SW 1271 (cell line): Measurements from ENCODE around the gene DSG3.
A peak's percentile ranks its signal among the peaks of the same experiment; 100 is the strongest.

Source experiments
- DNase-seq, 2 experiments: peaks; one replicate each; lab custom pipeline; 2025; lab: John Stamatoyannopoulos, UW

DSG3 gene

DNA sequence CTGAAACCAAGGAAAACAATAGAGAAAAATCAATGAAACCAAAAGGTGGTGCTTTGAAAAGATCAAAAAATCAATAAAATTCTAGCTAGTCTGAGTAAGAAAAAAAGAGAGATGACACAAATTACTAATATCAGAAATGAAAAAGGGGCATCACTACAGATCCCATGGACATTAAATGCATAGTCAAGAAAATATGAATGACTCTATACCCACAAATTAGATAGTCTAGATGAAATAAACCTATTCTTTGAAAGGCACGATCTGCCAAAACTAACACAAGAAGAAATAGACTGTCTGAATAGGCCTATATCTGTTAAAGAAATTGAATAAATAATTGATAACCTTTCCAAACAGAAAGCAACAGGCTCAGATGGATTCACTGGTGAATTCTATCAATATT lies 15.2 kb upstream of the DSG3 start:
- DNase-seq, result no peak

DNA sequence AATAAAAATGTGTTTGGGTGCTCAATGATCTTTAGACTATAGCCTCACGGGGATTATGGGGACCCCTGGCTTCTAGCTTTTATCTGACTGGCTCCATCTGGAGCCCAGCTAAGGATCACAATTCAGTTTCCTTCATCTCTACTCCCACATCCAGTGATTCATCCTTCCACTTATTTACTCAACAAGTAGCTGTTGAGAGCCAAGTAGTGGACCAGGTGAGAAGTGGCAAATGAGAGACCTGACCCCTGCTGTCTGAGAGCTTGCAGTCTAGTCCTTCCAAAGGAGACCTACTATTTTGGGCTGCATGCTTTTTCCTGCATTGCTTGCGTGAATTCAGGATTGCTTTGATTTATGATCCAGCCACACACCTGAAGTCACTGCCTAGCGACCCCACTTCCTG lies 10.7 kb upstream of the DSG3 start:
- DNase-seq, result no peak

DNA sequence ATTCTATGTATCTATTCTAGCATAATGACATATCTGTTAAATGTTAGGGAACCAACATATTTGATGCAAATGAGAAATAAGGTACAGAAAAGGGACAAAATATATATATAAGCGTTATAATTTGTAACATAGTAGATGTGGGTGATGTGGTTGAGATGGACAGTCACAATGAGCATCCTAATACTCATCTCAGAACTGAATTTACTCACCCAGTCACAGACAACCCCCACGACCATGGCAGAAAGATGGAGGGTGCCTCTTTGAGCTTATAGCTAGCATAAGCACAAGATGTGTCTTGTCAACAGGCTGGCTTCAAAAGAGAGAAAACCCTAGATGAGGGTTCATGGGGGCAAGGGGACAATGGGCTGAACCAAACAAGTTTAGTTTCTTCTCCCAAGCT lies 9.1 kb upstream of the DSG3 start:
- no peak for DNase-seq

DNA sequence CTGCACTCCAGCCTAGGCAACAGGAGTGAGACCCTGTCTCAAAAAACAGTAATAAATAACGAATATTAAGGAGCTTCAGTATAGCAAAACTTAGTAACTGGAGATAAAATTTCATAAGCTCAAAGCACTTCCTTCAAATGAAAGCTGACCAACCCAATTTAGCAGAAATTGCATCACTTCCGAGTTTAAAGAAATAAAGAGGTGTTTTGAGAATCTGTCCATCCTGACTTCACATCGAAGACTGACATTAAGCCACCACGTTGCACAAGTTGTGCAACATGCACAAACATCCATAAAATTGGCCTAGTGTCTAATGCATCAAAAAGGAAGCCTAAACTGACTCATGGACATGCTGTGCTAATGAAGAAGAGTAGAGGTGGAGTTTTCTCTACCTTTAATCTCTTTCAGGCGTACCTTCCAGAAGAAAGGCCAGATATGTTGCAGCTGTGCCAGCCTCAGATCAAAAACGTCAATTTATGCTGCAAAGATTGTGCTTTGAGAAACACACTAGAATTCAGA lies 7.7 kb upstream of the DSG3 start:
- no peak for DNase-seq

DNA sequence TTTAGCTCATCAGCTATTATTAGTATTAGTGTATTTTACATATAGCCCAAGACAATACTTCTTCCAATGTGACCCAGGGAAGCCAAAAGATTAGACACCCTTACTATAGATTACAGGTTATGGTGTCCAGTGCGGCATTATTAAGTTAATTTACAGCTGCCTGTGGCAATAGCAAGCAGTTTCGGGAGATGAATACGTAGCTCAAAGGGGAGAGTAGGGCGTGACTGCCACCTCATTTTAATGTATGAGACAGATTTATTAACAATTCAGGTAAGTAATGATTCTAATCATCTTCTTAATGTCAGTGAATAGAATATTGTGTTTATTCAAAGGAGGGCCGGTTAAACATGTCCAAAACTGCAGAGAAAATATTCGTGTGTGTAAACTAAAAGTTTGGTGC lies 6.8 kb upstream of the DSG3 start:
- no peak for DNase-seq

DNA sequence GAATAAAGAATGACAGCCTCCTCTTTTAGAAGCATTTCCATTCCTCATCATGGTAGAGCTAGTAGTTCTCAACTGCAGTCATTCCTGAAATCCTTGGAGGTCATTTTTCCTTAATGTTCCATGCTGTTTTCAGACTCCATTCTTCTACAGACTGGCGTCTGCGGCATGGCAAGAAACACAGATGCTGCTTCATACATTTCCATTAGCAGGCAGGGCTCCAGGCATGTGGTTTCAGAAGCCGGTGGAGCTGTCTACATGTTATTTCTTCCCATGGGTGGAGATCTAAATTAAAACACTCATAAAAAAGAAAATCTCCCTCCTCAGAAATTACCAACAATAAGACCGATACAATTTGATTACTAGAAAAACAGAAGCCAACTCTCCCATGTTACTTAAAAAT lies 6.0 kb upstream of the DSG3 start:
- no peak for DNase-seq

DNA sequence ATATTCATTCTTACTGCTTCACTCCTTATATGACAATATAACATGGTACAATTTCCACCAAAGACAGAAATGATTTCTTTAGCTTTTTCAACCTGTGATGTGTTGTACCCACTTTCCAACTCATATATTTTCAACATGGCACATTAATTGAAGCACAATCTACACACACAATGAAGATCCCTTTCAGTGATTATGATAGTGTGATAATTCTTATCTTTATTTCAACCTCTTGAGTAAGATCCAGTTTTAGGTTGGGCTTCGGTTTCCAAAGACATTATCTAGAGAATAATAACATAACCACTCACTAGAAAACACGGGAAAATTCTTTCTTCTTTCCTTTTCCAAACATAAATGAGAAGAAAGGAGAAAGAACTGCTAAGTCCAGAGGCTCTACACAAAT lies 3.4 kb upstream of the DSG3 start:
- DNase-seq, result no peak

DNA sequence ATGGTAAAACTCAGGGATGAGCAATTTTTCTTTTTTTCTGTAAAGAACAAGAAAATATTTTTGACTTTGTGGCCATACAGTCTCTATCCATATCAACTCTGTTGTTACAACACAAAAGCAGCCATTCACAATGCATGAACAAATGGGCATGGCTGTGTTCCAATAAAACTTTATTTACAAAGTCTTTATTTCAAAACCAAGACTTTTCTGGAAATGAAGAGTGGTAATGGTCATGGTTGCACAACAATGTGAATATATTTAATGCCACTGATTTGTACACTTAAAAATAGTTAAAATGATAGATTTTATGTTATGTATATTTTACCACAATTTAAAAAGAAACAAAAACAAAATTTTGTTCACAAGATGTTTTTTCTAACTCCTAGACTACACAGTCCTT lies 1.6 kb upstream of the DSG3 start:
- no peak for DNase-seq

DNA sequence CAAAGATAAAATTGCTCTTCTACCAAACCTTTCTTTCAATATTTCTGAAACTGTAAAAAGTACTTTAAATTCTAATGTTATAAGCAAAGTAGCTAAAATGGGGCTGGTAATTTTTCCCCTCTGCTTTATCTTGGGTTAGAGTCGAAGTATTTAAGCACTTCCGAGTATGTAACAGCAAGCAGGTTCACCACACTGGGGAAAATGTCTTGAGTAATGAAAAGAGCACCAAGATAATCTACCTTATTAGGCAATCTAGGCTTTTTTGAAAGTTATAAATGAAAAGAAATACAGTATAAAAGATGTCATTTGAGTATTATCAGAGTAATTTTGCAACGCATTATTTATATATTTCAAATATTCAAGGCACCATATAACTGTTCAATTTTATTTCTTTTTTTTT lies 687 bp upstream of the DSG3 start:
- no peak for DNase-seq

DNA sequence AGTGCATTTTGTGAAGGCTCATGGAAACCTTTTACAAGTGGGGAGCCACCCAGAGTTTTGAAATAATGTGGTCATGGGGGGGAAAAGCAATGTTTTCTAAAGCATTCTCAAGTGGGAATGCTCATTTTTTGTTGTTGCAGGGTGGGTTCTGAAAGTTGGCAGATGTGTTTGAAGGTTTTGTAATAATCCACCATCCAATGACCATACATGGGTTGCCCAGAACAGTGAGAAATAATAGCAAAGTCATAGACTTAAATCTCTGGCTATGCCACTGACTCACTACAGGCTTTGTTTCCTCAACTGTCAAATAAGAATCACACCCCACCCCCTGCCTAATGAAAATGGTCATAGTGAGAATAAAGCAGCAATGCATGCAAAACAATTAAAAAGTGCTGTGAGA lies 2.9 kb downstream of the DSG3 start:
- DNase-seq, result no peak

DNA sequence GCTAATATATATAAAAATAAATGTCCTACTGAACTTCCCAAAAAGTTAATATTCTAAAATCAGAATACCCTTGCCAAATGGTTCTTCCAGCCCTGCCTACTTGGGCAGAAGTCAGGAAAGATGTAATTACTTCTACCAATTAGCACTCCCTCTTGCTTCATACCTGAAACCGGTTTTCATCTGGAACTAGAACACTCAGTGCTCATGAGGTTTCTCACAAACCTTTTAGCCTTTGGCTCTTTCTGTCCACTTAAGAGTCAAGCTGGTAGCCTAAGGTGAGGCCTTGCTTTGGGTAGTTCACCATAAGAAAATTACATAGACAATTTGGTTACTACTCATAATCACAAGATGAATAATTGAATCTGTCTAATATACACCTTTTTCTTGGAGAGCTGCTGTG lies 4.1 kb downstream of the DSG3 start:
- DNase-seq, result no peak

DNA sequence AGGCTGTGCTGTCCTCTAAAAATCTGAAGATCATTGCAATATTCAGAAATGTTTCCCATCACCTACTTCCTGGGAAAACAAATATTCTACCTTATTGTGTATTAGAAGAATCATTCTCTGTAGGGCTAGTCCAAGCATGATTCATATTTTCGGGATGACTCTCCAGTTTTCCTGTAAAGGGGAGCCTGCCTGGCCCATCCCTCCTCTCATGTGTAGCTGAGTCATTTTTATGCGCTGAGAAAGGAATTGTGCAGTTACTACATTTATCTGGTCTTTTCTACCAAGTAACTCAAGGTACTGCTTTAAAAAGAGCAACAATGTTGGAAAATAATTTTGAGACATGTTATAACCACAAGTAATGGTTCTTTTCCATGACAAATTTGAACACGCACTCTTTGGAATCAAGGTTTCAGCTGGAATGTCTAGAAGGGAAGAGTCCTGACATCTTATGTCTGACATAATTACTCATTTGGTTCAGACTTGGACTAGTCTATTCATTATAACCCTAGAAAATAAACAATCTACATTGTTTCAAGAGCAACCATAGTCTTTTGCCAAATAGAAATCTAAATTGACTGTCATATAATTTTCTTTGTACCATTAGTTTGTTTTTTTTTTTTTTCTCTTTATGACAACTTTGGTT lies 6.6 kb downstream of the DSG3 start:
- DNase-seq, result peak; percentile 3 to 31

DNA sequence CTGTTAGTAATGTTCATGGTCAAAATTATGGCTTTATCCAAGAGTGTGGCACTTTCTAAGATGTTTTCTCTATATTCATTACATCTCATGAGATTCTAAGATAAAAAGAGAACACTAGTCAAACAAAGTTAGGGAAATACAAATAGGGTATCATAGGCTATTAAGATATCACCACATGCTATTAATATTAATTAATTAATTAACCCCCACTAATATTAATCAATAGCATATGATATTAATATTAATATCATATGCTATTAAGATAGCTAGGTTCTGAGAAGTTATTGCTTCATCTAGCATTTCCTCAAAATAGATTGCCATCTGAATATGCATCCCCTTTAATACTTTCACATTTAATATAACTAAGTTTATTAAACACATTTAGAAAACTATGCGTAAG lies 22.1 kb downstream of the DSG3 start:
- DNase-seq, result no peak

DNA sequence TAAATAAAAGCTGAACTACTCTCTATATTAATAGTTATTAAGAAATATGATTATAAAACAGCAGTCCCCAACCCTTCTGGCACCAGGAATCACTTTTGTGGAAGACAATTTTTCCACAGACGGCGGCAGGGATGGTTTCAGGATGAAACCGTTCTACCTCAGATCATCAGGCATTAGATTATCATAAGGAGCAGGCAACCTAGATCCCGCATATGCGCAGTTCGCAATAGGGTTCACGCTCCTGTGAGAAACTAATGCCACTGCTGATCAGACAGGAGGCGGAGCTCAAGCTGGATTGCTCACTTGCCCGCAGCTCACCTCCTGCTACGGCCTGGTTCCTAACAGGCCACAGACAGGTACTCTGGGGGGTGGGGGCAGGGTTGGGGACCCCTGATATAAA lies 31.1 kb downstream of the DSG3 start:
- no peak for DNase-seq

DNA sequence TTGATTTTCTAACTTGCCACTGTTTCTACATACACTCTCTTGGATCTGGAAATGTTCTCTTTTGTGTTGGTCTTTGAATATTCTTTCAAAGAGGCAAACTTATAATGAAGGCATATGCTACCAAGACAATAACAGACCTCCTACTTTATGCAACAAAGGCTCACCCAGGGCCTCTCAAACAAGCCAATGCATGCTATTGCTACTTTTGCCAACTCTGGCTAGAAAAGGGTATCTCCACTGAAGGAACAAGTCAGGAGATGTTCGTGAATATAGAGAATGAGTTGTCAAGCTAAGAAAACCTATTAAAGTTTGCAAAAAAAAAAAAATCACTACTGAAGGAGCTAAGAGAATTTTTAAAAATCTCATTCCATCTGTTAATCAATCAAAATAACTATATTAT lies 34.5 kb downstream of the DSG3 start:
- DNase-seq, result no peak

DNA sequence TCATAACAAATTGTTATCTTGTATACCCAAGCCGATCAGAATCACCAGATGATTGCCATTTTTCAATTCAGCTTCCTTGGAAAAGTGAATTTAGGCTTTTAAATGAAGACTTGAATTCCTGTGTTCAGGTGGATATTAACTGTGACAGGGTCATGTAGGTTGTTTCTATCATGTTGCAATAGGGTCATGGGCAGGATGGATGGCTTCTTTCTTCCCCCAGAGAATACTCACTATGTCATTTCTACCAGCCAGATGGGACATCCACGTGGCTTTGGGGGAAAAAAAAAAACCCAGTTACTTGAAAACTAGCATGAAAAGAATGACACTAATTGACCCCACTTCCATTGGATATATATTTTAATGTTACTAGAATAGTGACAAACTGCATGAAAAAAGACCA lies 35.9 kb downstream of the DSG3 start:
- DNase-seq, result no peak

DNA sequence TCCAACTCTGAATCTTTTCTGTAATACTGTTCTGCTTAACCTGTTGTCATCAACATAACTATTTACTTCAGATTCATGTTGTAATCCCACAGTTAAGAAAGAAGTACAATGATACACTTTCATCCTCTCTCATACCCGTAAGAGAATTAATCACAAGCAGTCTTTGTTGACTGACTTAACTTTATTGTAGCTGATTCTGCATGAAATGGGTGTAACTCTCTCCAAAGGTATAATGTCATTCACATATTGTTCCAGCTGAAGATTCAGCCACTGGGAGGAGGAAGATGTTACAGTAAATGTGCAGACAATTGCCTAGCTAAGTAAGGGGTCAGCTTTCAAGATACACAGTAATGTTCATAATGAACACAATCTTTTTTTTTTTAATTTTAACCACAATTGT lies 36.9 kb downstream of the DSG3 start:
- no peak for DNase-seq

DNA sequence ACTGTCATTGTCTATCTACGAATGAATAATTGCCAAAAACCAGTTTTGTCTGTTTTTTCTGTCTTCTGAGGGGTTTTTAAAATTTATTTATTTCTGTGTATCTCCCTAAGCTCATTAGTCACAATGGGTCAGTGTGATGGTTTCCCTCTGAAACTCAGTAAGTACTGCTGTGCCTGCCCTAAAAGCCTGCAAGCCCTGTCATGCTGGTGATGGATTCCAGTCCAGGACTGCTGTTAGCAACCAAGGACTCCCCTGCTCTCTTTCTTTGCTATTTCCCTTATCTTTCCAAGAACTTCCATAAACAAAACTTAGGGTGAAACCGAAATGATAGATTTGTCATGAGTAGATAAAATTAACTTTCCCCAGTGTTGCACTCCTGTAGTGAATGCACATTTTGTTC lies 38.6 kb downstream of the DSG3 start:
- no peak for DNase-seq

DNA sequence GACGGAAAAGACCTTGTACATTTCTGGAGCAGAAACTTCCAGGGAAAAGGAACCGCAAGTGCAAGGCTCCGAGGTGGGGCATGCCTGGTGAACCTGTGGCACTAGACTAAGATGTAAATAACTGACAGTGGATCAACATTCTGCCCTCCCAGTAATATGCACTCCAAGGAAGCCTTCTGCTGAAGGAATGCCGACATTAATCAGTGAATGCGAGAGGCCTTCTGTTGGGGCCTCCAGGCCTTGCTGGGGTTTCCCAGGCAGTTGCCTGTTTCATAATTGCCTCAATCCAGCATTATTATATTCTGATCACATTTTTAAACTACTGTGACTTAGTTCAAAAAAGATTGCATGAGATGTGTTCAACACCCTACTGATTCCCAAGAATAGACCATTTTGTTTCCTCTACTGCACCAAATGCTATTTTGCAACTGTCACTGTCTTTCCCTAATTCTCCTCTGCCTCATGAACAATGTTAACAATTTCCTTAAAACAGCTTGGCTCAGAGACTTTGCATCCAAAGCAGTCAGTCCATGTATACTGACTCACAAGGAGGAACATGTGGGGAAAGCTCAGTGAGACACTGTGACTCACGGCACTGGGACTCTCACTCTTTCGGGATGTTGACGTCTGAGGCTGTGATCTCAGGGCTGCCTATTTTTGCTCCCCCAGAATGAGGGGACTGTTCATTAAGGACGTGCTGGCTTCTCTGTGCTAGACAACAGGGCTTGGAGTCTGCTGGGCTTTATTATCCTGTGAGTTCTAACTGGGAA lies 39.9 kb downstream of the DSG3 start:
- DNase-seq, result no peak

DNA sequence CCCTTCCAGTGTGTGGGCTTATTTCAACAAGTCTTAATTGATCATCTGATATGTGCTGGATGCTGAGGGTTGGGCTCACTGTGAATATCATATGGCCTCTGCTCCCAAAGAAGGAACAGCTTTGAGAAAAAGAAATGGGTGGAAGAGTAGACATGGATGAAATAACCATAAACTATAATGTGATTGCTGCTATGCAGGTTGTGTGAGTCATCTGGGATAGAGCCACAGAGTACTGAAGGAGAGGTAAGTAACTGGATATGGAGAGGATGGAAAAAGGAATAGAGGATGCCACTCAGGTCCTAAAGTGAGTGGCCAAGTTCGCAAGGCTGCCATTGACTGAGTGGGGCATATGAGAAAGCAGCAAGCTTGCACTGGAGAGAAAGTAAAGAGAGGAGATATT lies 41.8 kb downstream of the DSG3 start:
- DNase-seq, result no peak

DNA sequence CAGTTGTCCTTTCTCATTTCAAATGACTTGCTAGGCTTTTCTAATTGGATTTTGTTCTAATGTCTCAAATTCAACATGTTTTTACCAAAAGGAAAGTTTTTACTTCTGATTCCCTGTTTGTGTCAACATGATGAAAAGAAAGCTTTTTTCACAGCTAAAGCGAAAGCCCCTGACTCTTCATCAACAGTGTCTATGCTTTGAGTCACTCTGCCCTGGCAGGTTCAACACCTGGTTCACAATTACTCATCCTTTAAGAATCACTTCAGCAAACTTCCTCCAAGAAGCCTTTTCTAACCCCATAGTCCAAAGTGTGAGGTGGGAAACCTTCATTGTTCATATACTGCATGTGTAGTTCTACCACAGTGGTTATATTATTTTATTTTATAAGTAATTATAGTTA lies 42.8 kb downstream of the DSG3 start:
- no peak for DNase-seq

DNA sequence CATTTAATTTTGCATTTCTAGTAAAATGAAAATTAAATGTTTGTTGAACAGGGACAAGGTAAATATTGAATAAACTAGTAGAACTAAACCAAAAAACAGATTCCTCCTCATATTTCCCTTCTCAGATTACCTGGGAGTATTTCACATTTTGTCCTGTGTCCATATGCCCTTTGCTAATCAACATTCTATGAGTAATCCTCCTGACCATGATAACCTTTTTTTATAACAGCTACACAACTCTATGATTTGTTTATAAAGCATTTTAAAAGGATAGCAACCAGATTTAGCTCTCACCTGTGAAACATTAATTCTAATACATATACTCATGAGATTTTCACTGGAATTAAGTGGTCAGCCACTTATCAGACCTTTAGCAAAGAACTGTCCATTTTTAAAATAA lies 43.3 kb downstream of the DSG3 start:
- DNase-seq, result no peak

DNA sequence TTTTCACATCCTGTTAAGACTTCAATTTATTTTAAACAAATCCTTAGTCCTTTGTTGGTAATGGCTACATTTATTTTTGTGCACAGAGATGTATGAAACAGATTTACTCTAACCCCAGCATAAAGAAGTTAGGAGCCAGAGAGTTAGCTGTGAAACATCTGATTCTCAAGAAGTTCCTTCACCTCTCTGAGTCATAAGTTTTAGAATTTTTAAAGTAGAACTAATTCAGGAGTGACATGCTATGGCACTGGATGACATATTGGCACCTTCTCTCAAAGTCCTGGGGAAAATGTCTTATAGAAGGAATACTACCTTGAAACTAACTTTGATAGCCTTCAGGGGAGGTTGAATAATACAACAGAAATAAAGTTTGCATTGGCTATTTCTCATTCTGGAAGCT lies 44.0 kb downstream of the DSG3 start:
- DNase-seq, result no peak

DNA sequence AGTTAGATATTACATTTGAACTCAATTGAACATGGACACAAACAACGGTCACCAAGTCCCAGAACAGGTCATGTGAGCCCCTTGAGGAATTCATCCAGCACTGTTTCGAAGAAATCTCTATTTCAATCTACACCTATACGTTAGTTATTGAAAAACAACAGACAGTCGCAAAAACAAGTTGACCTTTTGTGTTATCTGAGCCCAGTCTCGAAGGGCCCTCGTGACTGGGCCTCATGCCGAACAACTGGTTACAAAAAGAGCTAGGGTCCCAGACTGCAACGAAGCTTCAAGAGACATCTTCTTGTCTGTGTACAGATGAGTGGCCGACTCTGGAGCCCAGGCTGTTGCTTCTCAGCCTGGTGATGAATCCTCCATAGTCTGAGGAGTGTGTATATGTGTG lies 45.1 kb downstream of the DSG3 start:
- DNase-seq, result no peak
